HepG2 (cell line): ENCODE results near the gene ZDHHC19. TPM values are rescaled to one million over a fixed set of nuclear protein-coding genes. Genes with fewer than 3 reads are reported as not detected.
A peak's percentile ranks its signal among the peaks of the same experiment; 100 is the strongest.

Experiments
- ATF6 ChIP-seq: sonication (generic); formaldehyde crosslinking; conservative IDR thresholded peaks from 2 replicates; pipeline ENCODE4 v1.4.0; 2020; ENCODE audit warnings: missing genetic modification reagents
- DMTF1 ChIP-seq: sonication (generic); formaldehyde crosslinking; IDR thresholded peaks from 2 replicates; pipeline ENCODE4 v1.4.0; 2020; ENCODE audit warnings: mild to moderate bottlenecking, missing genetic modification reagents
- EED ChIP-seq: sonication (generic); formaldehyde crosslinking; IDR thresholded peaks from 2 replicates; pipeline ENCODE4 v1.5.0; 2020; ENCODE audit warnings: mild to moderate bottlenecking, missing genetic modification reagents
- HOXA7 ChIP-seq: sonication (generic); formaldehyde crosslinking; IDR thresholded peaks from 2 replicates; pipeline ENCODE4 v1.8.1; 2022; ENCODE audit warnings: mild to moderate bottlenecking, missing genetic modification reagents, moderate library complexity
- LCORL ChIP-seq, 2 experiments: fragments of 450-650 bp in 1 of 2; sonication (generic) in 1 of 2; formaldehyde crosslinking in 1 of 2; IDR thresholded peaks; 2 replicates each; pipeline versions ENCODE4 v1.5.0 to v1.6.1; 2017 to 2020; ENCODE audit warnings: antibody characterized with exemption in 1 of 2, missing genetic modification reagents in 1 of 2
- MAZ ChIP-seq, 2 experiments: sonication (generic) in 1 of 2; formaldehyde crosslinking in 1 of 2; IDR thresholded peaks; 2 replicates each; pipeline versions ENCODE4 v1.5.0 to v1.6.1; 2012 to 2020; ENCODE audit warnings: low read depth in 2 of 2, mild to moderate bottlenecking in 2 of 2, borderline replicate concordance in 1 of 2, improper control_type of control experiment in 1 of 2, low read length in 1 of 2, missing genetic modification reagents in 1 of 2, moderate library complexity in 1 of 2
- MTA1 ChIP-seq: sonication (generic); formaldehyde crosslinking; IDR thresholded peaks from 2 replicates; pipeline ENCODE4 v1.4.0; 2020; ENCODE audit warnings: missing genetic modification reagents, mild to moderate bottlenecking, borderline replicate concordance
- NCOA2 ChIP-seq: sonication (generic); formaldehyde crosslinking; IDR thresholded peaks from 2 replicates; pipeline ENCODE4 v1.8.0; 2022; ENCODE audit warnings: inconsistent platforms
- NFE2L1 ChIP-seq: sonication (generic); formaldehyde crosslinking; IDR thresholded peaks from 2 replicates; pipeline ENCODE4 v1.4.0; 2020; ENCODE audit warnings: missing genetic modification reagents, mild to moderate bottlenecking, borderline replicate concordance
- NFIB ChIP-seq: sonication (generic); formaldehyde crosslinking; IDR thresholded peaks from 2 replicates; pipeline ENCODE4 v1.9.0; 2021; ENCODE audit warnings: missing genetic modification reagents, mild to moderate bottlenecking, borderline replicate concordance
- SNRNP70 ChIP-seq: fragments of 200-400 bp; formaldehyde crosslinking; IDR thresholded peaks from 2 replicates; pipeline ENCODE4 v1.6.1; 2017; ENCODE audit warnings: mild to moderate bottlenecking, low read depth, low read length, moderate library complexity
- SP140L ChIP-seq: sonication (generic); formaldehyde crosslinking; IDR thresholded peaks from 2 replicates; pipeline ENCODE4 v1.4.0; 2020; ENCODE audit warnings: missing genetic modification reagents, borderline replicate concordance
- STAT5B ChIP-seq: sonication (generic); formaldehyde crosslinking; IDR thresholded peaks from 2 replicates; pipeline ENCODE4 v1.4.0; 2020; ENCODE audit warnings: missing genetic modification reagents
- UBTF ChIP-seq: sonication (generic); formaldehyde crosslinking; IDR thresholded peaks from 2 replicates; pipeline ENCODE4 v1.4.0; 2020; ENCODE audit warnings: mild to moderate bottlenecking, missing genetic modification reagents
- ZMAT3 ChIP-seq: sonication (generic); formaldehyde crosslinking; conservative IDR thresholded peaks from 2 replicates; pipeline ENCODE4 v1.7.0; 2021; ENCODE audit warnings: missing genetic modification reagents
- ZNF143 ChIP-seq: sonication (generic); formaldehyde crosslinking; IDR thresholded peaks from 2 replicates; pipeline ENCODE4 v1.4.0; 2020; ENCODE audit warnings: missing genetic modification reagents
- ZNF224 ChIP-seq: sonication (generic); formaldehyde crosslinking; IDR thresholded peaks from 2 replicates; pipeline ENCODE4 v1.5.0; 2020; ENCODE audit warnings: mild to moderate bottlenecking, missing genetic modification reagents
- ZNF652 ChIP-seq: IDR thresholded peaks from 2 replicates; pipeline ENCODE4 v1.6.1; 2016; ENCODE audit warnings: low read depth, borderline replicate concordance
- ZNF749 ChIP-seq: sonication (generic); formaldehyde crosslinking; IDR thresholded peaks from 2 replicates; pipeline ENCODE4 v1.8.0; 2022; ENCODE audit warnings: mild to moderate bottlenecking, missing genetic modification reagents, moderate library complexity, borderline replicate concordance
- polyA plus RNA-seq, 8 experiments: library from polyadenylated mRNA; depleted of rRNA in 3 of 8; stranded (reverse) in 7 of 8; unstranded in 1 of 8; fragments of >200 nt; fragmentation: Illumina TruSeq in 4 of 8; extraction: Trizol in 4 of 8; gene quantifications; 2 replicates each; pipeline versions ENCODE4 v1.2.1 to v1.2.3, GENCODE V29; 2011 to 2016; ENCODE audit warnings: low read depth in 4 of 8, missing spikeins in 1 of 8, mixed read lengths in 1 of 8; ENCODE audit not compliant: insufficient read depth in 1 of 8
- total RNA-seq, 5 experiments: library from RNA; depleted of rRNA; stranded (reverse); fragments of >200 nt; fragmentation: Illumina TruSeq; extraction: Trizol; gene quantifications; 2 replicates each; pipeline ENCODE4 v1.2.3, GENCODE V29; 2016; ENCODE audit warnings: low read depth in 1 of 5
- TF ChIP-seq, protein P1 (sequence below): sonication (generic); formaldehyde crosslinking; IDR thresholded peaks from 2 replicates; pipeline ENCODE4 v1.5.0; 2020; ENCODE audit warnings: missing genetic modification reagents
- TF ChIP-seq, protein P2 (sequence below): sonication (generic); formaldehyde crosslinking; IDR thresholded peaks from 2 replicates; pipeline ENCODE4 v1.5.0; 2020; ENCODE audit warnings: missing genetic modification reagents, mild to moderate bottlenecking, borderline replicate concordance

The ZDHHC19 gene
- total and polyA plus RNA-seq, 2 of the 13 experiments (the other 11 are each of a cell fraction or from before 2014, with no cell fraction given), result 0.22 to 0.53 TPM

DNA sequence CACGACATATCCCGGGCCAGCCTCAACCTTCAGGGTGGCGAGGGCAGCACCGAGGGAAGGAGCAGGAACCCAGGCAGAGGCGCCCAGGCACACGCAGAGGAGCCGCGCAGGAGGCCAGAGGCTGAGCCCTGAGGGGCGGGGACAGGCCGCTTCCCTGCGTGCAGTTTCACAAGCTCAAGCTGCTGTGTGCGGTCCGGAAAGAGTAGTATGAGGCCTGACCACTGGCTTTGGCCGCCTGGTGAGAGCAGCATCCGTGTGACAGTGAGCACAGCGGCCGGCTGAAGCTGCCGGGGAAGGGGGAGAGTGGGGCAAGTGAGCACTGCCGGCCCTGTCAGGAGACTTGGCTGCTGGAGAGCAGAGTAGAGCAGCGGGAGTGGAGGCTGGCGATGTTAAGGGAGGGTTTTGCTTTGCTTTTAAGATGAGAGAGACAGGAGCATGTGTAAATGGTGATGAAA, 8.7 kb downstream of the ZDHHC19 start (continued):
- TF ChIP-seq ATF6 (CRISPR knock-in tag) (no peak), ZNF224 (CRISPR knock-in tag) (no peak), MTA1 (CRISPR knock-in tag) (0 out of 2 replicates have a peak, but pooled peaks have one; percentile 29), ZNF749 (CRISPR knock-in tag) (no peak), NFIB (CRISPR knock-in tag) (no peak), UBTF (CRISPR knock-in tag) (peak; percentile 98), NCOA2 (no peak), SNRNP70 (no peak), STAT5B (no peak), NFE2L1 (no peak), LCORL (IDR thresholded peaks at IDR 0.05) (no peak), LCORL (CRISPR knock-in tag; IDR thresholded peaks at IDR 0.05) (0 out of 2 replicates have a peak, but pooled peaks have one; percentile 23), EED (CRISPR knock-in tag) (no peak), ZNF143 (no peak), SP140L (CRISPR knock-in tag) (no peak), ZNF652 (no peak), ZMAT3 (no peak), MAZ (IDR thresholded peaks at IDR 0.05; ENCODE audit: borderline replicate concordance, low read depth, low read length) (no peak), MAZ (CRISPR knock-in tag; IDR thresholded peaks at IDR 0.05; ENCODE audit: low read depth) (0 out of 2 replicates have a peak, but pooled peaks have one; percentile 32), HOXA7 (CRISPR knock-in tag) (no peak), DMTF1 (CRISPR knock-in tag) (no peak)
- TF ChIP-seq, protein P1, sequence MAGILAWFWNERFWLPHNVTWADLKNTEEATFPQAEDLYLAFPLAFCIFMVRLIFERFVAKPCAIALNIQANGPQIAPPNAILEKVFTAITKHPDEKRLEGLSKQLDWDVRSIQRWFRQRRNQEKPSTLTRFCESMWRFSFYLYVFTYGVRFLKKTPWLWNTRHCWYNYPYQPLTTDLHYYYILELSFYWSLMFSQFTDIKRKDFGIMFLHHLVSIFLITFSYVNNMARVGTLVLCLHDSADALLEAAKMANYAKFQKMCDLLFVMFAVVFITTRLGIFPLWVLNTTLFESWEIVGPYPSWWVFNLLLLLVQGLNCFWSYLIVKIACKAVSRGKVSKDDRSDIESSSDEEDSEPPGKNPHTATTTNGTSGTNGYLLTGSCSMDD (CRISPR knock-in tag), result no peak
- TF ChIP-seq, protein P2, sequence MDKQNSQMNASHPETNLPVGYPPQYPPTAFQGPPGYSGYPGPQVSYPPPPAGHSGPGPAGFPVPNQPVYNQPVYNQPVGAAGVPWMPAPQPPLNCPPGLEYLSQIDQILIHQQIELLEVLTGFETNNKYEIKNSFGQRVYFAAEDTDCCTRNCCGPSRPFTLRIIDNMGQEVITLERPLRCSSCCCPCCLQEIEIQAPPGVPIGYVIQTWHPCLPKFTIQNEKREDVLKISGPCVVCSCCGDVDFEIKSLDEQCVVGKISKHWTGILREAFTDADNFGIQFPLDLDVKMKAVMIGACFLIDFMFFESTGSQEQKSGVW (CRISPR knock-in tag), result no peak
